HFFc6 (cell line): ENCODE data around the gene SLC9A5. TPM values are rescaled to one million over a fixed set of nuclear protein-coding genes. Genes with fewer than 3 reads are reported as not detected.

Experiments
- DNase-seq: peaks from one replicate; pipeline ENCODE4 v3.0.0-alpha.2; 2018
- H3K27ac Mint-ChIP-seq: 2 replicates; pipeline ENCODE4 v1.8.0; 2020; ENCODE audit warnings: mild to moderate bottlenecking, mixed read lengths
- H3K27me3 Mint-ChIP-seq: 2 replicates; pipeline ENCODE4 v1.8.0; 2021; ENCODE audit warnings: mild to moderate bottlenecking, moderate library complexity, mixed read lengths; ENCODE audit not compliant: insufficient read depth
- H3K36me3 Mint-ChIP-seq: 2 replicates; pipeline ENCODE4 v1.8.0; 2021; ENCODE audit warnings: low read depth, mixed read lengths
- H3K4me1 Mint-ChIP-seq: 2 replicates; pipeline ENCODE4 v1.8.0; 2020; ENCODE audit warnings: low read depth, mixed read lengths
- H3K4me3 Mint-ChIP-seq: 2 replicates; pipeline ENCODE4 v1.8.0; 2020; ENCODE audit warnings: mild to moderate bottlenecking, moderate library complexity, mixed read lengths
- H3K9me3 Mint-ChIP-seq: 2 replicates; pipeline ENCODE4 v1.8.0; 2020; ENCODE audit warnings: mild to moderate bottlenecking, mixed read lengths
- CTCF ChIP-seq: fragments of 200-600 bp; sonication (generic); IDR thresholded peaks from 2 replicates; pipeline ENCODE4 v1.5.0; 2021; ENCODE audit warnings: antibody characterized with exemption, mild to moderate bottlenecking
- total RNA-seq, 6 experiments: library from RNA; stranded (reverse); fragmentation: NEBNext Ultra II Directional; extraction: Animal tissue kit (Norgen Biotek cat#: 25700); gene quantifications; 2 replicates in 1 of 6; 3 replicates in 5 of 6; pipeline ENCODE4 v1.2.3, GENCODE V29; 2021

The SLC9A5 gene
- total RNA-seq, 6 experiments from 2014 or later, result 3.3 to 4.2 (median 3.7) TPM

GRCh38 chr16:67248073-67248400 is 742 bp upstream of the SLC9A5 start:
- Mint-ChIP-seq H3K4me1 (peaks cover 54% of the 10 kb centered on the region), H3K27ac (peak overlapping the region; percentile 97), H3K36me3 (no peaks in the 10 kb centered on the region; the same call in 1 of the 2 replicates), H3K27me3 (peaks cover 2% of the 10 kb centered on the region), H3K9me3 (no peaks in the 10 kb centered on the region), H3K4me3 (peak overlapping the region; percentile 89)
- no peak for TF ChIP-seq CTCF
- no peak for DNase-seq

GRCh38 chr16:67249178-67250044 is 632 bp downstream of the SLC9A5 start:
- no peak for DNase-seq
- H3K9me3 Mint-ChIP-seq, result no peaks in the 10 kb centered on the region
- no peaks in the 10 kb centered on the region; the same call in 1 of the 2 replicates for H3K36me3 Mint-ChIP-seq
- H3K4me3 Mint-ChIP-seq, result peak overlapping the region; percentile 89
- H3K27ac Mint-ChIP-seq, result peak overlapping the region; percentile 77
- no peak for TF ChIP-seq CTCF
- H3K27me3 Mint-ChIP-seq, result peaks cover 2% of the 10 kb centered on the region
- H3K4me1 Mint-ChIP-seq, result peaks cover 41% of the 10 kb centered on the region

- peak overlapping the region; percentile 77; the same call in 1 of the 2 replicates for H3K27ac Mint-ChIP-seq
- no peaks in the 10 kb centered on the region for H3K9me3 Mint-ChIP-seq
- H3K4me1 Mint-ChIP-seq, result peaks cover 35% of the 10 kb centered on the region
- peaks cover 2% of the 10 kb centered on the region for H3K27me3 Mint-ChIP-seq
- TF ChIP-seq CTCF, result no peak
- H3K4me3 Mint-ChIP-seq, result peak overlapping the region; percentile 89
- H3K36me3 Mint-ChIP-seq, result no peaks in the 10 kb centered on the region; the same call in 1 of the 2 replicates
- no peak for DNase-seq
Measured at GRCh38 chr16:67250045-67250327, 1.2 kb downstream of the SLC9A5 start.

- peaks cover 28% of the 10 kb centered on the region for H3K4me1 Mint-ChIP-seq
- H3K4me3 Mint-ChIP-seq, result no peak overlapping the region
- H3K36me3 Mint-ChIP-seq, result peaks cover 5% of the 10 kb centered on the region; the same call in 1 of the 2 replicates
- no peak for DNase-seq
- no peaks in the 10 kb centered on the region for H3K9me3 Mint-ChIP-seq
- H3K27me3 Mint-ChIP-seq, result no peaks in the 10 kb centered on the region
- TF ChIP-seq CTCF, result no peak
- H3K27ac Mint-ChIP-seq, result no peak overlapping the region
Measured at GRCh38 chr16:67252609-67253497, 4.1 kb downstream of the SLC9A5 start.

GRCh38 chr16:67254801-67255552 is 6.2 kb downstream of the SLC9A5 start:
- DNase-seq, result no peak
- TF ChIP-seq CTCF, result no peak
- no peak overlapping the region for H3K27ac Mint-ChIP-seq
- peaks cover 5% of the 10 kb centered on the region; the same call in 1 of the 2 replicates for H3K36me3 Mint-ChIP-seq
- H3K4me1 Mint-ChIP-seq, result peaks cover 18% of the 10 kb centered on the region
- H3K27me3 Mint-ChIP-seq, result peaks cover 1% of the 10 kb centered on the region; the same call in 1 of the 2 replicates
- no peak overlapping the region for H3K4me3 Mint-ChIP-seq
- no peaks in the 10 kb centered on the region for H3K9me3 Mint-ChIP-seq
